ENCODE results near the gene GPR146. TPM values are rescaled to one million over a fixed set of nuclear protein-coding genes. Genes with fewer than 3 reads are reported as not detected.

GPR146 gene
- total RNA-seq, 1 experiment from 2014 or later, result 0.95 TPM

DNA sequence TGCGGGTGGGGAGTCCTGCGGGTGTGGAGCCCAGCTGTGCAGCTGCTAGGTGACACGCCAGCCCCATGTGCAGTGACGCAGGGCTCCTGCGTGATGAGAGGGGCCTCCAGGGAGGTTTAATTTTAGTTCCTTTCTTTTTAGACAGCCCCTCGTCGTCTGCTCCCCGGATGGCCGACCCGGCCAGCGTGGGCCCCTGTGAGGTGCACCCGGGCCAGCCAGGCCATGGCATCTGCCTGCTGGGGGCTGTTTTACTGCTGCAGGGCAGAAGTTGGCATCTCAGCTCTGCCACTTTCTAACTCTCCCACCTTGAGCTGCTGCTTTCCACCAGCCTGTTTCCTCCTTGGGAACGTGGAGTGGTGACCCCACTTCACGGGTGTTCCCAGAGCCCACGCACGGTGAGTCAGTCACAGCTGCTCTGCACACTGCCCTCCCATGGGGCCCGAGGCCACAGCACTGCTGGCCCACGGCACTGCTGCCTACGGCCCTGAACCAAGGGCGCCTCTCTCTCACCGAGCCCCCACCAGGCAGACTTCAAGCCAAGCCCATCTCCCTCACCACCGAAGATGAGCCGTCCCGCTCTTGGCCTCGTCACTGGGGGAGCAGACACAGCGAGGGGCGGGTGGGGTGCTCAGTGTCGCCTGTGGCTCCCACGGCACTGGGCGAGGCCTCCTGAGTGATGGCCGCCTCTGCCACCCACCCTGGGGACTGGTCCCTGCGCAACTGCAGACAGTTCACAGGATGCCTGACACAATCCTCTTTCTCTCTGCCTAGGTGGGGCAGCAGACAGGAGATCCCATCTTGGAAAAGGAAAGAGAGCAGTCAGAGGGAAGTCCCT lies 40.1 kb upstream of the GPR146 start:
- Histone ChIP-seq H3K4me1 (ENCODE audit: insufficient read depth, low read length, poor library complexity, severe bottlenecking) (no peaks in the 10 kb centered on the region), H3K9me3 (ENCODE audit: low read depth, low read length, poor library complexity, severe bottlenecking) (no peaks in the 10 kb centered on the region), H3K27ac (ENCODE audit: low read depth, low read length, poor library complexity, severe bottlenecking) (no peak overlapping the region), H3K36me3 (ENCODE audit: insufficient read depth, low read length, poor library complexity, severe bottlenecking) (peaks cover 3% of the 10 kb centered on the region), H3K4me3 (ENCODE audit: low read depth, low read length, poor library complexity, severe bottlenecking) (no peak overlapping the region), H3K27me3 (replicated peaks; ENCODE audit: insufficient read depth, low read depth, low read length, poor library complexity) (no peaks in the 10 kb centered on the region)
- BruUV-seq (replicated peaks), result no TSS peak
- ChIA-PET POLR2A (ENCODE audit: low non-redundant PET) (interaction anchor here (0.7 kb wide), 1 partner anchor 164 kb away, joined by 4 read pairs; no protein-coding TSS in a partner anchor), CTCF (interaction anchor here (2.1 kb wide), 1 partner anchor 11 kb away, joined by 4 read pairs; no protein-coding TSS in a partner anchor)
- no peak for DNase-seq (ENCODE audit: low spot score)
- TF ChIP-seq, protein P1, sequence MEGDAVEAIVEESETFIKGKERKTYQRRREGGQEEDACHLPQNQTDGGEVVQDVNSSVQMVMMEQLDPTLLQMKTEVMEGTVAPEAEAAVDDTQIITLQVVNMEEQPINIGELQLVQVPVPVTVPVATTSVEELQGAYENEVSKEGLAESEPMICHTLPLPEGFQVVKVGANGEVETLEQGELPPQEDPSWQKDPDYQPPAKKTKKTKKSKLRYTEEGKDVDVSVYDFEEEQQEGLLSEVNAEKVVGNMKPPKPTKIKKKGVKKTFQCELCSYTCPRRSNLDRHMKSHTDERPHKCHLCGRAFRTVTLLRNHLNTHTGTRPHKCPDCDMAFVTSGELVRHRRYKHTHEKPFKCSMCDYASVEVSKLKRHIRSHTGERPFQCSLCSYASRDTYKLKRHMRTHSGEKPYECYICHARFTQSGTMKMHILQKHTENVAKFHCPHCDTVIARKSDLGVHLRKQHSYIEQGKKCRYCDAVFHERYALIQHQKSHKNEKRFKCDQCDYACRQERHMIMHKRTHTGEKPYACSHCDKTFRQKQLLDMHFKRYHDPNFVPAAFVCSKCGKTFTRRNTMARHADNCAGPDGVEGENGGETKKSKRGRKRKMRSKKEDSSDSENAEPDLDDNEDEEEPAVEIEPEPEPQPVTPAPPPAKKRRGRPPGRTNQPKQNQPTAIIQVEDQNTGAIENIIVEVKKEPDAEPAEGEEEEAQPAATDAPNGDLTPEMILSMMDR (conservative IDR thresholded peaks at IDR 0.05; ENCODE audit: low read depth, low read length), result no peak
- no peak for TF ChIP-seq EZH2 (IDR thresholded peaks at IDR 0.05; ENCODE audit: borderline replicate concordance, low read depth, low read length, poor library complexity, severe bottlenecking)
- intact Hi-C loops (cut with micrococcal nuclease; ENCODE audit: unreplicated experiment), result no loop called here

DNA sequence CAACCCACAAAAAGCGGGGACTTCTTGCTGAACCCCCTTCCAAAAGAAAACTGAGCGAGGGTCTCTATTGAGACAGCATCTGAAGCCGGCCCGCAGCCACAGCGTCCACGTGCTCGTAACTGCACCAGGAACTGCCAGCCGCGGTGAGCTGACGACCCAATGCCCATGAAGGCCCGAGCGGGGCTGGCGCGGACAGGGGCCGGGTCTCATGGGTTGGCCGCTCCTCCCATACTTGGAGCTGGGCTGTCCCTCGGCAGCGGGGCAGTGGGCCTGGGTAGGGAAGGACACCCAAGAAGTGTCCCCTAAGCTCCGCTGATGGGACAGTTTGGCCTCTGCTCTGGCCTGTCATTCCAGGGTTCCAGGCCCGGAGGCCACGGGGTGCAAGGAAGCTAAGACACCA lies 39.0 kb upstream of the GPR146 start:
- CTCF ChIA-PET, result interaction anchor here (0.6 to 2.1 kb wide), 3 partner anchors 12 to 408 kb away, joined by 3 to 6 read pairs (median 4); no protein-coding TSS in a partner anchor
- no peak overlapping the region for H3K4me3 ChIP-seq (ENCODE audit: low read depth, low read length, poor library complexity, severe bottlenecking)

DNA sequence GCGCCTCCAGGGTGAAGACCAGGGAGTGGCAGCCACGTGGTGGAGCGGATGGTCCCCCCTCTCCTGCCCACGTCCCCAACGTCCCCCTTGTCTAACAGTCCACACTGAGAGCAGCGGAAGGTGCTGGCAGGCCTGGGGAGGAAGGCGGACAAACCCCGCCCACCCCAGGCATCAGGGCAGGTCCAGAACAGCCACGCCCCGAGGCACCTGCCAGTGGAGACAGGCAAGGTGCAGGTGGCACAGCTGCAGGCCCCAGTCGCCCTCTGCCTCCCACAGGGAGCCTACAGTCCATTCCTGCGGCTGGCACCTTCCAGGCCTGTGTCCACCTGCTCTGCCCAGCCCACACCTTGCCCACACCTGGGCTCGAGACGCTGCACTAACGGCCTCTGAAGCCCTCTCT lies 36.4 kb upstream of the GPR146 start:
- H3K36me3 ChIP-seq (ENCODE audit: insufficient read depth, low read length, poor library complexity, severe bottlenecking), result peaks cover 7% of the 10 kb centered on the region
- ChIA-PET POLR2A (ENCODE audit: low non-redundant PET) (no interaction called here), CTCF (no interaction called here)
- TF ChIP-seq, protein P1 (conservative IDR thresholded peaks at IDR 0.05; ENCODE audit: low read depth, low read length), result no peak
- no peak for TF ChIP-seq EZH2 (IDR thresholded peaks at IDR 0.05; ENCODE audit: borderline replicate concordance, low read depth, low read length, poor library complexity, severe bottlenecking)
- intact Hi-C loops (cut with micrococcal nuclease; ENCODE audit: unreplicated experiment), result no loop called here
- no TSS peak for BruUV-seq (replicated peaks)
- DNase-seq (ENCODE audit: low spot score), result no peak
- no peaks in the 10 kb centered on the region for H3K27me3 ChIP-seq (replicated peaks; ENCODE audit: insufficient read depth, low read depth, low read length, poor library complexity)
- no peaks in the 10 kb centered on the region for H3K4me1 ChIP-seq (ENCODE audit: insufficient read depth, low read length, poor library complexity, severe bottlenecking)
- H3K9me3 ChIP-seq (ENCODE audit: low read depth, low read length, poor library complexity, severe bottlenecking), result no peaks in the 10 kb centered on the region
- H3K27ac ChIP-seq (ENCODE audit: low read depth, low read length, poor library complexity, severe bottlenecking), result no peak overlapping the region
- no peak overlapping the region for H3K4me3 ChIP-seq (ENCODE audit: low read depth, low read length, poor library complexity, severe bottlenecking)

More for the DNA sequence above, 39.0 kb upstream of the GPR146 start:
- H3K36me3 ChIP-seq (ENCODE audit: insufficient read depth, low read length, poor library complexity, severe bottlenecking), result peaks cover 7% of the 10 kb centered on the region
- DNase-seq (ENCODE audit: low spot score), result no peak
- no peaks in the 10 kb centered on the region for H3K9me3 ChIP-seq (ENCODE audit: low read depth, low read length, poor library complexity, severe bottlenecking)
- no TSS peak for BruUV-seq (replicated peaks)
- H3K4me1 ChIP-seq (ENCODE audit: insufficient read depth, low read length, poor library complexity, severe bottlenecking), result no peaks in the 10 kb centered on the region
- intact Hi-C loops (cut with micrococcal nuclease; ENCODE audit: unreplicated experiment), result no loop called here
- TF ChIP-seq, protein P1 (conservative IDR thresholded peaks at IDR 0.05; ENCODE audit: low read depth, low read length), result no peak
- TF ChIP-seq EZH2 (IDR thresholded peaks at IDR 0.05; ENCODE audit: borderline replicate concordance, low read depth, low read length, poor library complexity, severe bottlenecking), result no peak
- H3K27ac ChIP-seq (ENCODE audit: low read depth, low read length, poor library complexity, severe bottlenecking), result no peak overlapping the region
- no peaks in the 10 kb centered on the region for H3K27me3 ChIP-seq (replicated peaks; ENCODE audit: insufficient read depth, low read depth, low read length, poor library complexity)
- POLR2A ChIA-PET (ENCODE audit: low non-redundant PET), result interaction anchor here (0.7 kb wide), 1 partner anchor 163 kb away, joined by 4 read pairs; no protein-coding TSS in a partner anchor

All from A673 (cell line).